ENCODE results near the gene HORMAD1.

Gene HORMAD1

DNA sequence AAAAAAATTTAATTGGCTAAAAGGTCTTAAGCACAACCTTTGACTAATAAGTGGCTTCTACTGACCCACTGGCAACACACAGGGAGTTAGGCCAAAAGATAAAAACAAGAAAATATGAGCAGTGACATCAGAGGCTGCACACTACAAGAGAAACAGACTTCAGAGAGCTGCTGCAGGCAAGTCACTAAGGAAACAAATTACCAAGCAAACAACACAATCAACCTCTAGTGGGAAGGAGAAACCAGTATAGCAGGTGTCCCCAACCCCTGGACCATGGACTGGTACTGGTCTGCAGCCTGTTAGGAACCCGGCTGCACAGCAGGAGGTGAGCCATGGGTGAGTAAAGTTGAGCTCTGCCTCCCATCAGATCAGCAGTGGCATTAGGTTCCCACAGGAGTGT, 70.5 kb downstream of the HORMAD1 start:
- no peak overlapping the region for H3K4me3 ChIP-seq (ENCODE audit: low read length)
- DNase-seq (ENCODE audit: low read depth): no peak
- TF ChIP-seq, protein P1, sequence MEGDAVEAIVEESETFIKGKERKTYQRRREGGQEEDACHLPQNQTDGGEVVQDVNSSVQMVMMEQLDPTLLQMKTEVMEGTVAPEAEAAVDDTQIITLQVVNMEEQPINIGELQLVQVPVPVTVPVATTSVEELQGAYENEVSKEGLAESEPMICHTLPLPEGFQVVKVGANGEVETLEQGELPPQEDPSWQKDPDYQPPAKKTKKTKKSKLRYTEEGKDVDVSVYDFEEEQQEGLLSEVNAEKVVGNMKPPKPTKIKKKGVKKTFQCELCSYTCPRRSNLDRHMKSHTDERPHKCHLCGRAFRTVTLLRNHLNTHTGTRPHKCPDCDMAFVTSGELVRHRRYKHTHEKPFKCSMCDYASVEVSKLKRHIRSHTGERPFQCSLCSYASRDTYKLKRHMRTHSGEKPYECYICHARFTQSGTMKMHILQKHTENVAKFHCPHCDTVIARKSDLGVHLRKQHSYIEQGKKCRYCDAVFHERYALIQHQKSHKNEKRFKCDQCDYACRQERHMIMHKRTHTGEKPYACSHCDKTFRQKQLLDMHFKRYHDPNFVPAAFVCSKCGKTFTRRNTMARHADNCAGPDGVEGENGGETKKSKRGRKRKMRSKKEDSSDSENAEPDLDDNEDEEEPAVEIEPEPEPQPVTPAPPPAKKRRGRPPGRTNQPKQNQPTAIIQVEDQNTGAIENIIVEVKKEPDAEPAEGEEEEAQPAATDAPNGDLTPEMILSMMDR (conservative IDR thresholded peaks at IDR 0.05; ENCODE audit: low read length): no peak

DNA sequence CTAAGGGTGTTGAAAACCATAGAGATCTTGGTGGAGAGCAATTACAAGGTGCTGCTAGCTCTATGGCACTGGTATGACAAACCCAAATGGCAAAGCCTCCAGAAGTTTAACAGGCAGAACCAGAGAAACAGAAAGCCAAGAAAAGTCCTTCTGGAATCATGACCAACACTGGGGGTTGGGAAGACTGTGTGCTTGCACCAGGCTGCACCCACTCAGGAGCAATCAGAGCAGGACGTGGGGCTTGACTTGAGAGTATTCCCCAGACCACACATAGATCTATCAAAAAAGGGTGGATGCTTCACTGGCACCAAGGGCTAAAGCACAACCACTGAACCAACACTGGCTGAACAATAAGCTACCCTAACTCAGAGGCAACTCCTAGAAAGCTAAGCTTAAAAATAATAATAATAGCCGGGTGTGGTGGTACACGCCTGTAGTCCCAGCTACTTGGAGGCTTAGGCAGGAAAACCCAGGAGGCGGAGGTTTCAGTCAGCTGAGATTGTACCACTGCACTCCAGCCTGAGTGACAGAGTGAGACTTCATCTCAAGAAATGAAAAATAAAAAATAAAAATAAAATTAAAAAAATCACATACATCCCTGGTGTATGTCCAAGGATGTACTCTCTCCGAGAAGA, 71.1 kb downstream of the HORMAD1 start:
- DNase-seq (ENCODE audit: low read depth): no peak
- no peak overlapping the region for H3K4me3 ChIP-seq (ENCODE audit: low read length)
- TF ChIP-seq, protein P1 (conservative IDR thresholded peaks at IDR 0.05; ENCODE audit: low read length): no peak
